HepG2 (cell line): ENCODE results near the gene CAD. TPM values are rescaled to one million over a fixed set of nuclear protein-coding genes. Genes with fewer than 3 reads are reported as not detected.
A peak's percentile ranks its signal among the peaks of the same experiment; 100 is the strongest.

Experiments used
- ATF7-NPFF ChIP-seq: sonication (generic); formaldehyde crosslinking; IDR thresholded peaks from 2 replicates; pipeline ENCODE4 v1.8.1; 2023; ENCODE audit warnings: mild to moderate bottlenecking, low read depth, missing genetic modification reagents, moderate library complexity
- ATM ChIP-seq: fragments of 450-650 bp; IDR thresholded peaks from 2 replicates; pipeline ENCODE4 v1.7.1; 2017; ENCODE audit warnings: mild to moderate bottlenecking, borderline replicate concordance
- CBX5 ChIP-seq: sonication (generic); formaldehyde crosslinking; IDR thresholded peaks from 2 replicates; pipeline ENCODE4 v1.4.0; 2020; ENCODE audit warnings: missing genetic modification reagents, borderline replicate concordance
- CHCHD3 ChIP-seq: sonication (generic); formaldehyde crosslinking; IDR thresholded peaks from 2 replicates; pipeline ENCODE4 v1.8.0; 2022; ENCODE audit warnings: mild to moderate bottlenecking, missing genetic modification reagents, moderate library complexity
- EZH2 ChIP-seq: conservative IDR thresholded peaks from 2 replicates; pipeline ENCODE4 v1.6.1; 2012; ENCODE audit warnings: mild to moderate bottlenecking, low read depth, low read length, moderate library complexity
- GABPA ChIP-seq, 2 experiments: IDR thresholded peaks; 2 replicates each; pipeline ENCODE4 v1.6.1; 2011 to 2016; ENCODE audit warnings: low read depth in 2 of 2, low read length in 1 of 2, missing biosample characterization in 1 of 2, missing genetic modification characterization in 1 of 2
- HNRNPK ChIP-seq: fragments of 200-400 bp; formaldehyde crosslinking; IDR thresholded peaks from 2 replicates; pipeline ENCODE4 v1.6.1; 2018; ENCODE audit warnings: low read length, low read depth, moderate library complexity, mild to moderate bottlenecking; ENCODE audit not compliant: poor library complexity, severe bottlenecking
- IRX3 ChIP-seq: sonication (generic); formaldehyde crosslinking; IDR thresholded peaks from 2 replicates; pipeline ENCODE4 v1.8.1; 2023; ENCODE audit warnings: mild to moderate bottlenecking, low read depth, missing genetic modification reagents, borderline replicate concordance
- KDM4B ChIP-seq: sonication (generic); formaldehyde crosslinking; IDR thresholded peaks from 2 replicates; pipeline ENCODE4 v1.4.0; 2020; ENCODE audit warnings: missing genetic modification reagents
- MLLT10 ChIP-seq: sonication (generic); formaldehyde crosslinking; IDR thresholded peaks from 2 replicates; pipeline ENCODE4 v1.4.0; 2020; ENCODE audit warnings: missing genetic modification reagents
- MYNN ChIP-seq: sonication (generic); formaldehyde crosslinking; IDR thresholded peaks from 2 replicates; pipeline ENCODE4 v1.4.0; 2020; ENCODE audit warnings: mild to moderate bottlenecking, low read depth, missing genetic modification reagents
- PAF1 ChIP-seq: IDR thresholded peaks from 2 replicates; pipeline ENCODE4 v1.6.1; 2016; ENCODE audit warnings: missing genetic modification reagents, missing compliant biosample characterization
- PITX1 ChIP-seq: sonication (generic); formaldehyde crosslinking; IDR thresholded peaks from 2 replicates; pipeline ENCODE4 v1.5.1; 2020; ENCODE audit warnings: mild to moderate bottlenecking, missing genetic modification reagents
- RBFOX2 ChIP-seq: fragments of 200-400 bp; formaldehyde crosslinking; IDR thresholded peaks from 2 replicates; pipeline ENCODE4 v1.6.1; 2017; ENCODE audit warnings: low read depth, mild to moderate bottlenecking, low read length
- RBM39 ChIP-seq: fragments of 200-400 bp; formaldehyde crosslinking; IDR thresholded peaks from one replicate; pipeline ENCODE4 v1.6.1; 2018; ENCODE audit warnings: antibody characterized with exemption, mild to moderate bottlenecking, low read depth, low read length; ENCODE audit not compliant: poor library complexity, severe bottlenecking
- RCOR2 ChIP-seq: IDR thresholded peaks from 2 replicates; pipeline ENCODE4 v1.6.1; 2016; ENCODE audit warnings: missing biosample characterization, missing genetic modification reagents
- SCMH1 ChIP-seq: sonication (generic); formaldehyde crosslinking; IDR thresholded peaks from 2 replicates; pipeline ENCODE4 v1.9.0; 2021; ENCODE audit warnings: missing genetic modification reagents, mild to moderate bottlenecking, borderline replicate concordance
- SMC3 ChIP-seq: IDR thresholded peaks from 2 replicates; pipeline ENCODE4 v1.6.1; 2011; ENCODE audit warnings: low read length, improper control_type of control experiment
- TBX2 ChIP-seq: sonication (generic); formaldehyde crosslinking; IDR thresholded peaks from 2 replicates; pipeline ENCODE4 v1.5.0; 2020; ENCODE audit warnings: missing genetic modification reagents, mild to moderate bottlenecking, borderline replicate concordance
- ZBTB21 ChIP-seq: sonication (generic); formaldehyde crosslinking; IDR thresholded peaks from 2 replicates; pipeline ENCODE4 v1.4.0; 2020; ENCODE audit warnings: missing genetic modification reagents
- ZFY ChIP-seq: sonication (generic); formaldehyde crosslinking; IDR thresholded peaks from 2 replicates; pipeline ENCODE4 v1.4.0; 2020; ENCODE audit warnings: missing genetic modification reagents
- ZNF12 ChIP-seq: sonication (generic); formaldehyde crosslinking; IDR thresholded peaks from 2 replicates; pipeline ENCODE4 v1.5.0; 2020; ENCODE audit warnings: missing genetic modification reagents
- ZNF33A ChIP-seq: sonication (generic); formaldehyde crosslinking; IDR thresholded peaks from 2 replicates; pipeline ENCODE4 v1.5.1; 2020; ENCODE audit warnings: missing genetic modification reagents, mild to moderate bottlenecking, moderate library complexity, borderline replicate concordance
- ZNF34 ChIP-seq: sonication (generic); formaldehyde crosslinking; IDR thresholded peaks from 2 replicates; pipeline ENCODE4 v1.4.0; 2020; ENCODE audit warnings: mild to moderate bottlenecking, missing genetic modification reagents, borderline replicate concordance
- ZNF749 ChIP-seq: sonication (generic); formaldehyde crosslinking; IDR thresholded peaks from 2 replicates; pipeline ENCODE4 v1.8.0; 2022; ENCODE audit warnings: mild to moderate bottlenecking, missing genetic modification reagents, moderate library complexity, borderline replicate concordance
- polyA plus RNA-seq, 8 experiments: library from polyadenylated mRNA; depleted of rRNA in 3 of 8; stranded (reverse) in 7 of 8; unstranded in 1 of 8; fragments of >200 nt; fragmentation: Illumina TruSeq in 4 of 8; extraction: Trizol in 4 of 8; gene quantifications; 2 replicates each; pipeline versions ENCODE4 v1.2.1 to v1.2.3, GENCODE V29; 2011 to 2016; ENCODE audit warnings: low read depth in 4 of 8, missing spikeins in 1 of 8, mixed read lengths in 1 of 8; ENCODE audit not compliant: insufficient read depth in 1 of 8
- total RNA-seq, 5 experiments: library from RNA; depleted of rRNA; stranded (reverse); fragments of >200 nt; fragmentation: Illumina TruSeq; extraction: Trizol; gene quantifications; 2 replicates each; pipeline ENCODE4 v1.2.3, GENCODE V29; 2016; ENCODE audit warnings: low read depth in 1 of 5
- TF ChIP-seq, protein P1 (sequence below): sonication (generic); formaldehyde crosslinking; IDR thresholded peaks from 2 replicates; pipeline ENCODE4 v1.8.0; 2022; ENCODE audit warnings: mild to moderate bottlenecking, missing genetic modification reagents; ENCODE audit not compliant: insufficient replicate concordance
- TF ChIP-seq, protein P2 (sequence below): sonication (generic); formaldehyde crosslinking; conservative IDR thresholded peaks from 2 replicates; pipeline ENCODE4 v1.4.0; 2020; ENCODE audit warnings: missing genetic modification reagents

CAD gene
- total and polyA plus RNA-seq, 2 of the 13 experiments (the other 11 are each of a cell fraction or from before 2014, with no cell fraction given) = 21.7 to 37.0 TPM

DNA sequence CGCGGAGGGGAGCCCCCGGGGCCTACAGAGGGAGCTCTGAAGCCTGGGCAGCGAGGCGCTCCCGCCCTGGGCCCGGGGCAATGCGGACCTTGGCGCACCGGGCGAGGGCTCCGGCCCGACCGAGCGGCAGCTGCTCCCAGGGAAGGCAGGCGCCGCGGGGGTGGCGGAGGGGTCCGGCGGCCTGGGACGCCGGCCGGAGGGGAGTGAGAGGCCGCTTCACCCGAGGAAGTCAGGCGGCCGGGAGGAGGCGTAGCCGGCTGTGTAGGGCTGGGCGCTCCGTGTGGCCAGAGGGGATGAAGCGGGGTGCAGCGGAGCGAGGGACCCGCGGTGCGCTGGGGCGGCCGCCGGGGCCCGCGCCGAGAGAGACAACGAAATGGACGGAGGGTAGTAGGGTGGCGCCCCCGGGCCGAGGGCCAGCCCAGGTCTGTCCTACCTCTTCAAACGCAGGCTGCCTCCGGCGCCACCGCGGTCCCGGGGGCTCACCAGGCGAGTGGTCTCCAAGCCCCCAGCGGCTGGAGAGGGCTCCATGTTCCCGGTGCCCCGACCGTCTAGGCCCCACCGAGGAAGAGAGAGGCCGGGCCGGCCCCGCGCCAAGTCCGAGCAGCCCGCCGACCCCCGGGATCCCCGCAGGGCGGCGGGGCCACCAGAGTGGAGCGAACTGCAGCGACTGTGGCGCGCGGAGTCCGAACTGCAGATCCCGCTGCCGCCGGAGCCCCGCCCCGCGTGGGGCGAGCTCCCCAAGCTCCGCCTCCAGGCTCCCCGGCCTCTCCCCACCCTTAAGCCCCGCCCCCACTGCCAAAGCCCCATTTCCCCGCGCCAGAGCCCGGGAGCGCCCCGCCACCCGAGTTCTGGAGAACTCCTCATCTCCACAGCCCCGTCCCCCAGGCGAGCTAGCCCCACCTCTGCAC, 45.5 kb downstream of the CAD start, which contains the start of gene SLC30A3 (continued):
- TF ChIP-seq GABPA (IDR thresholded peaks at IDR 0.05; ENCODE audit: low read depth, low read length) (no peak), GABPA (CRISPR knock-in tag; IDR thresholded peaks at IDR 0.05; ENCODE audit: low read depth) (no peak), RBFOX2 (peak; percentile 53; the same call in 1 of the 2 replicates), ZBTB21 (CRISPR knock-in tag) (no peak), PITX1 (CRISPR knock-in tag) (no peak), HNRNPK (peak; percentile 90), KDM4B (CRISPR knock-in tag) (no peak), MLLT10 (CRISPR knock-in tag) (no peak), PAF1 (no peak), ATM (no peak), TBX2 (CRISPR knock-in tag) (peak; percentile 37; the same call in 1 of the 2 replicates), MYNN (CRISPR knock-in tag) (no peak), SMC3 (no peak), CBX5 (CRISPR knock-in tag) (no peak), ZNF749 (CRISPR knock-in tag) (no peak), CHCHD3 (CRISPR knock-in tag) (0 out of 2 replicates have a peak, but pooled peaks have one; percentile 61), ATF7-NPFF (CRISPR knock-in tag) (peak; percentile 63; the same call in 1 of the 2 replicates), ZFY (CRISPR knock-in tag) (peak; percentile 53), IRX3 (CRISPR knock-in tag) (no peak), RCOR2 (CRISPR knock-in tag) (no peak), EZH2 (peak; percentile 16; the same call in 1 of the 2 replicates), ZNF33A (CRISPR knock-in tag) (no peak), SCMH1 (CRISPR knock-in tag) (no peak), RBM39 (no peak), ZNF34 (CRISPR knock-in tag) (no peak), ZNF12 (CRISPR knock-in tag) (no peak)
- TF ChIP-seq, protein P1, sequence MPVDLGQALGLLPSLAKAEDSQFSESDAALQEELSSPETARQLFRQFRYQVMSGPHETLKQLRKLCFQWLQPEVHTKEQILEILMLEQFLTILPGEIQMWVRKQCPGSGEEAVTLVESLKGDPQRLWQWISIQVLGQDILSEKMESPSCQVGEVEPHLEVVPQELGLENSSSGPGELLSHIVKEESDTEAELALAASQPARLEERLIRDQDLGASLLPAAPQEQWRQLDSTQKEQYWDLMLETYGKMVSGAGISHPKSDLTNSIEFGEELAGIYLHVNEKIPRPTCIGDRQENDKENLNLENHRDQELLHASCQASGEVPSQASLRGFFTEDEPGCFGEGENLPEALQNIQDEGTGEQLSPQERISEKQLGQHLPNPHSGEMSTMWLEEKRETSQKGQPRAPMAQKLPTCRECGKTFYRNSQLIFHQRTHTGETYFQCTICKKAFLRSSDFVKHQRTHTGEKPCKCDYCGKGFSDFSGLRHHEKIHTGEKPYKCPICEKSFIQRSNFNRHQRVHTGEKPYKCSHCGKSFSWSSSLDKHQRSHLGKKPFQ (CRISPR knock-in tag) = no peak
- TF ChIP-seq, protein P2, sequence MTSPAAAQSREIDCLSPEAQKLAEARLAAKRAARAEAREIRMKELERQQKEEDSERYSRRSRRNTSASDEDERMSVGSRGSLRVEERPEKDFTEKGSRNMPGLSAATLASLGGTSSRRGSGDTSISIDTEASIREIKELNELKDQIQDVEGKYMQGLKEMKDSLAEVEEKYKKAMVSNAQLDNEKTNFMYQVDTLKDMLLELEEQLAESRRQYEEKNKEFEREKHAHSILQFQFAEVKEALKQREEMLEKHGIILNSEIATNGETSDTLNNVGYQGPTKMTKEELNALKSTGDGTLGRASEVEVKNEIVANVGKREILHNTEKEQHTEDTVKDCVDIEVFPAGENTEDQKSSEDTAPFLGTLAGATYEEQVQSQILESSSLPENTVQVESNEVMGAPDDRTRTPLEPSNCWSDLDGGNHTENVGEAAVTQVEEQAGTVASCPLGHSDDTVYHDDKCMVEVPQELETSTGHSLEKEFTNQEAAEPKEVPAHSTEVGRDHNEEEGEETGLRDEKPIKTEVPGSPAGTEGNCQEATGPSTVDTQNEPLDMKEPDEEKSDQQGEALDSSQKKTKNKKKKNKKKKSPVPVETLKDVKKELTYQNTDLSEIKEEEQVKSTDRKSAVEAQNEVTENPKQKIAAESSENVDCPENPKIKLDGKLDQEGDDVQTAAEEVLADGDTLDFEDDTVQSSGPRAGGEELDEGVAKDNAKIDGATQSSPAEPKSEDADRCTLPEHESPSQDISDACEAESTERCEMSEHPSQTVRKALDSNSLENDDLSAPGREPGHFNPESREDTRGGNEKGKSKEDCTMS (CRISPR knock-in tag) = no peak
